ENCODE measurements around the gene NHS. TPM values are rescaled to one million over a fixed set of nuclear protein-coding genes. Genes with fewer than 3 reads are reported as not detected.

Gene NHS
- total and polyA plus RNA-seq, 5 donors from 2014 or later, result 0.03 to 1.3 (median 0.05) TPM; not detected in 2

DNA sequence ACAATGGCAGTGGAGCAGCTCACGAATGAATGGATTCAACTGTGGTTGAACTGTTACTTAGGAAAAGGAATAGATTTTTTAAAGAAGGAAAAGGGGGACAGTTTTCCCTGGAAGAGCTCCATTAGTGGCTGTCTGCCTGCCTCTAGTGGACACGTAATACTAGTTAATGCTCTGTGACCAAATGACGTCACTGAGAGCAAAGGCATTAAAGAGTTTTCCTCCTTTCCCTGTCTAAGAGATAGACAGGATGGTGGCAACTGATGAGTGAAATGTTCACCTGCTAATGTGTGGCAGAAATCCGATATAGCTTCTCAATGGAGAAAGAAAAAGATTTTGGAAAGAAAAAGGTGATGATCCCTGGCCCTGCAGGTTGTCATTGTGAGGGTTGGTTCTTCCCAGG lies 310.0 kb downstream of the NHS start:
- peaks cover 4% of the 10 kb centered on the region for H3K4me1 ChIP-seq (ENCODE audit: control insufficient read depth, insufficient read depth, low read length, poor library complexity, severe bottlenecking)
- H3K27ac Mint-ChIP-seq, result no peak overlapping the region
- no peaks in the 10 kb centered on the region for H3K36me3 ChIP-seq (ENCODE audit: control insufficient read depth, insufficient read depth, low read length)
- ATAC-seq (ENCODE audit: low read depth in 2 of 2) (no peak), DNase-seq (no peak)
- H3K36me3 Mint-ChIP-seq, result no peaks in the 10 kb centered on the region
- peaks cover 5% of the 10 kb centered on the region for H3K27me3 Mint-ChIP-seq
- no peaks in the 10 kb centered on the region for H3K4me1 Mint-ChIP-seq
- no peaks in the 10 kb centered on the region for H3K9me3 Mint-ChIP-seq
- H3K27ac ChIP-seq (ENCODE audit: insufficient read depth, low read length, poor library complexity, severe bottlenecking), result no peak overlapping the region
- no peaks in the 10 kb centered on the region for H3K9me3 ChIP-seq (ENCODE audit: control insufficient read depth in 2 of 2, low read length in 2 of 2)
- H3K4me3 Mint-ChIP-seq, result no peak overlapping the region
- H3K27me3 ChIP-seq (ENCODE audit: control insufficient read depth, insufficient read depth, low read length), result no peaks in the 10 kb centered on the region
- no peak overlapping the region for H3K4me3 ChIP-seq (ENCODE audit: low read depth, low read length)

DNA sequence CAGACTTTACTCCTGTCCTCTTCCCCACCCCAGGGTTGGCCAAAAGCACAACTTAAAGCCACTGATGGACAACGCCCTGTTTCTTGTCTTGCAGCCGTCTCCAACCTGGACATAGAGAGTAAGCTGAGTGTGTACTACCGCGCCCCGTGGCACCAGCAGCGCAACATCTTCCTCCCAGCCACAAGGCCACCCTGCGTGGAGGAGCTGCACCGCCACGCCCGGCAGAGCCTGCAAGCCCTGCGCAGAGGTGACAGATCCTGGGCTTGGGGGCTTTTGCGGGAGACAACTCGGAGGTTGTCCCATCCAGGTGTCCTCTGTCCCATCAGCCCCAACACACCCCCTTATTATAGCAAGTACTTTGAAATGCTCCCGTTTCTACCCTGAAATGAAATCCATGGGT lies 312.6 kb downstream of the NHS start:
- no peak overlapping the region for H3K4me3 ChIP-seq (ENCODE audit: low read depth, low read length)
- DNase-seq, result no peak
- H3K27ac ChIP-seq (ENCODE audit: insufficient read depth, low read length, poor library complexity, severe bottlenecking), result no peak overlapping the region
- Mint-ChIP-seq H3K4me1 (no peaks in the 10 kb centered on the region), H3K27ac (no peak overlapping the region), H3K27me3 (peaks cover 5% of the 10 kb centered on the region), H3K36me3 (no peaks in the 10 kb centered on the region), H3K9me3 (no peaks in the 10 kb centered on the region), H3K4me3 (no peak overlapping the region)
- H3K9me3 ChIP-seq (ENCODE audit: control insufficient read depth in 2 of 2, low read length in 2 of 2), result no peaks in the 10 kb centered on the region
- no peaks in the 10 kb centered on the region for H3K36me3 ChIP-seq (ENCODE audit: control insufficient read depth, insufficient read depth, low read length)
- H3K4me1 ChIP-seq (ENCODE audit: control insufficient read depth, insufficient read depth, low read length, poor library complexity, severe bottlenecking), result no peaks in the 10 kb centered on the region
- ATAC-seq (ENCODE audit: low read depth in 2 of 2), result no peak
- no peaks in the 10 kb centered on the region for H3K27me3 ChIP-seq (ENCODE audit: control insufficient read depth, insufficient read depth, low read length)

DNA sequence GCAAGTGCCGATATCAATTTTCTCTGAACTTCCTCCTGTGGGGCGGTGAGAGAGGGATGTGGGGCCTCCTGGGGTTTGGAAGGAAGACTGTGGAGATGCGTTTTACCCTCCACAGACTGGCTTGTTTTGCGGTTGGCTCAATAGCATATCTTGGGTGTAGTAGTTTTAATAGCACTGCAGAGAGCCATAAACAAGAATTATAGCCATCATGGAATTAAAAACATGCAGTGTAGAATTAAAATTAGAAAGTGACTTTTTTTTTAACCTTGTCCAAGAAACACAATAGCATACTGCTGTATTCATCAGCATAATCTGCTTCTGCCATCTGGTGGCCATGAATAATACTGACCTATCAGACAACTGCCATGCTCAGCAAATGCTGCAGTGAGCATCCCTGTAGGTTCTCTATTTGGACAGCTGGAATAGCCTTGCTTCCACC lies 315.0 kb downstream of the NHS start:
- no peaks in the 10 kb centered on the region for H3K36me3 ChIP-seq (ENCODE audit: control insufficient read depth, insufficient read depth, low read length)
- H3K4me1 Mint-ChIP-seq, result no peaks in the 10 kb centered on the region
- no peaks in the 10 kb centered on the region for H3K9me3 Mint-ChIP-seq
- H3K4me3 ChIP-seq (ENCODE audit: low read depth, low read length), result no peak overlapping the region
- no peaks in the 10 kb centered on the region for H3K27me3 ChIP-seq (ENCODE audit: control insufficient read depth, insufficient read depth, low read length)
- no peaks in the 10 kb centered on the region for H3K27me3 Mint-ChIP-seq
- no peak overlapping the region for H3K27ac Mint-ChIP-seq
- no peak overlapping the region for H3K4me3 Mint-ChIP-seq
- H3K27ac ChIP-seq (ENCODE audit: insufficient read depth, low read length, poor library complexity, severe bottlenecking), result no peak overlapping the region
- no peaks in the 10 kb centered on the region for H3K36me3 Mint-ChIP-seq
- DNase-seq, result peak in 2 of 3 donors; percentile 24 to 53
- ATAC-seq (ENCODE audit: low read depth in 2 of 2), result peak in 1 of 2 donors; percentile 50
- H3K9me3 ChIP-seq (ENCODE audit: control insufficient read depth in 2 of 2, low read length in 2 of 2), result no peaks in the 10 kb centered on the region
- H3K4me1 ChIP-seq (ENCODE audit: control insufficient read depth, insufficient read depth, low read length, poor library complexity, severe bottlenecking), result no peaks in the 10 kb centered on the region

DNA sequence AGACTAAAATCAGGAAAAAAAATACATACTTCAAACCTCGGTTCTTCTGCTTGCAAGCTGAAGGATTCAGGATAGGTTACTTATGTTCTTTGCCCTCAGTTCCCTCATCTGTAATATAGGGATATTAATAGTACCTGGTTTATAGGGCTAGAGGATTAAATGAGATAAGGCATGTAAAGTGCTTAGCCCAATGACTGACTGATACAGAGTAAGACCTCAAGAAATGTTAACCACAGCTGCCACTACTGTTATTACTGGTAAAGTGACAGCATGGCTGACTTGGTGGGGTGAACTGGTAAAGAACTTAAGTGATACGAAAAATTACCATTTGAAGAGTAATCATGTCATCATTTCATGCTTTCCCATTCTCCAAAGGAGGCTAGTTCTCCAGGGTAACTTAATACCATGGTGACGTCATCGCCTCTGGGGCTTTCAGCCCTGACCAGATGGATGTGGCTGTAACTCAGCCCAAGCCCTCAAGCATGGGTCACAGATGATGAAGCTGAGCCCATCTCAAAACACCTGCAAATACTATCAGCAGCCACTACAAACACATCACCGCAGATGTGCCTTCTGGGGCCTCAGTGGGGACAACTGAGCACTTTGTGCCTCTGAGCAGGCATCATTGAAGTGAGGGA lies 317.8 kb downstream of the NHS start:
- no peaks in the 10 kb centered on the region for H3K36me3 ChIP-seq (ENCODE audit: control insufficient read depth, insufficient read depth, low read length)
- no peaks in the 10 kb centered on the region for H3K9me3 ChIP-seq (ENCODE audit: control insufficient read depth in 2 of 2, low read length in 2 of 2)
- H3K4me1 ChIP-seq (ENCODE audit: control insufficient read depth, insufficient read depth, low read length, poor library complexity, severe bottlenecking), result no peaks in the 10 kb centered on the region
- no peaks in the 10 kb centered on the region for H3K27me3 ChIP-seq (ENCODE audit: control insufficient read depth, insufficient read depth, low read length)
- no peak overlapping the region for H3K27ac ChIP-seq (ENCODE audit: insufficient read depth, low read length, poor library complexity, severe bottlenecking)
- H3K36me3 Mint-ChIP-seq, result no peaks in the 10 kb centered on the region
- no peaks in the 10 kb centered on the region for H3K4me1 Mint-ChIP-seq
- H3K4me3 ChIP-seq (ENCODE audit: low read depth, low read length), result no peak overlapping the region
- DNase-seq (no peak), ATAC-seq (ENCODE audit: low read depth in 2 of 2) (no peak)
- no peak overlapping the region for H3K4me3 Mint-ChIP-seq
- no peak overlapping the region for H3K27ac Mint-ChIP-seq
- no peaks in the 10 kb centered on the region for H3K27me3 Mint-ChIP-seq
- no peaks in the 10 kb centered on the region for H3K9me3 Mint-ChIP-seq

DNA sequence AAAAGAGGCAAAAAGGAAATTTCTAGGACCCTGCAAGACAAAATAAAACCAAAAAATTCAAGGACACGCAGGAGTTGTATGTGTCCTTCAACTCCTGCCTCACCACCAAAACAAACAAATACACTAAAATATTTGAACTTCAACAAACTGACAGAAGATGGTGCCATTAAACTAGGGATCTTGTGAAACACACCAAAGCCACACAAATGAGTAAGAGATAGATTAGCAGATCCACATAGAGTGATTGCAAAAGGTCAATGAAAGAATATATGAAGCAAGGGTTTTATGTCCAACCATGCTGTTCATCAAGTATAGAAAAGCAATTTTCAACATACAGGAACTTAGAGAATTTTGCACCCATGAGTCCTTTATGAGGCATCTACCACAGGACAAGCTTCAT lies 322.2 kb downstream of the NHS start:
- Histone ChIP-seq H3K4me3 (ENCODE audit: low read depth, low read length) (no peak overlapping the region), H3K9me3 (ENCODE audit: control insufficient read depth in 2 of 2, low read length in 2 of 2) (no peaks in the 10 kb centered on the region), H3K4me1 (ENCODE audit: control insufficient read depth, insufficient read depth, low read length, poor library complexity, severe bottlenecking) (no peaks in the 10 kb centered on the region), H3K27ac (ENCODE audit: insufficient read depth, low read length, poor library complexity, severe bottlenecking) (no peak overlapping the region), H3K27me3 (ENCODE audit: control insufficient read depth, insufficient read depth, low read length) (no peaks in the 10 kb centered on the region), H3K36me3 (ENCODE audit: control insufficient read depth, insufficient read depth, low read length) (no peaks in the 10 kb centered on the region)
- no peaks in the 10 kb centered on the region for H3K36me3 Mint-ChIP-seq
- no peaks in the 10 kb centered on the region for H3K27me3 Mint-ChIP-seq
- no peaks in the 10 kb centered on the region for H3K4me1 Mint-ChIP-seq
- no peak for ATAC-seq (ENCODE audit: low read depth in 2 of 2)
- no peak overlapping the region for H3K27ac Mint-ChIP-seq
- H3K4me3 Mint-ChIP-seq, result no peak overlapping the region
- DNase-seq, result peak in 1 of 3 donors; percentile 6
- no peaks in the 10 kb centered on the region for H3K9me3 Mint-ChIP-seq

DNA sequence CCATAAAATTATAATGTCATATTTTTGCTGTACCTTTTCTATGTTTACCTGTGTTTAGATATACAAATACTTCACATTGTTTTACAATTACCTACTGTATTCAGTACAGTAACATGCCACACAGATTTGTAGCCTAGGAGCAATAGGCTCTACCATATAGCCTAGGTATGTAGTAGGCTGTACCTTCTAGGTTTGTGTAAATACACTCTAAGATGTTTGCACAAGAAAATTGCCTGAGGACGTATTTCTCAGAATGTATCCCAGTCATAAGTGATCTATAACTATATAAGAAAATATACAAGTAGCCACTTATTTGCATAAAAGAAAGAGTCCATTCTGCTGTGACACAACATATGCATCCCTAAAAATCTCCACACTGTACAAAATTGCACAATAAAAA lies 326.0 kb downstream of the NHS start:
- H3K27me3 Mint-ChIP-seq, result no peaks in the 10 kb centered on the region
- H3K9me3 ChIP-seq (ENCODE audit: control insufficient read depth in 2 of 2, low read length in 2 of 2), result no peaks in the 10 kb centered on the region
- H3K27ac Mint-ChIP-seq, result no peak overlapping the region
- no peaks in the 10 kb centered on the region for H3K4me1 ChIP-seq (ENCODE audit: control insufficient read depth, insufficient read depth, low read length, poor library complexity, severe bottlenecking)
- no peaks in the 10 kb centered on the region for H3K4me1 Mint-ChIP-seq
- no peak for DNase-seq
- no peak for ATAC-seq (ENCODE audit: low read depth in 2 of 2)
- no peaks in the 10 kb centered on the region for H3K27me3 ChIP-seq (ENCODE audit: control insufficient read depth, insufficient read depth, low read length)
- no peaks in the 10 kb centered on the region for H3K36me3 Mint-ChIP-seq
- no peak overlapping the region for H3K4me3 Mint-ChIP-seq
- no peaks in the 10 kb centered on the region for H3K36me3 ChIP-seq (ENCODE audit: control insufficient read depth, insufficient read depth, low read length)
- H3K4me3 ChIP-seq (ENCODE audit: low read depth, low read length), result no peak overlapping the region
- H3K9me3 Mint-ChIP-seq, result no peaks in the 10 kb centered on the region
- no peak overlapping the region for H3K27ac ChIP-seq (ENCODE audit: insufficient read depth, low read length, poor library complexity, severe bottlenecking)

DNA sequence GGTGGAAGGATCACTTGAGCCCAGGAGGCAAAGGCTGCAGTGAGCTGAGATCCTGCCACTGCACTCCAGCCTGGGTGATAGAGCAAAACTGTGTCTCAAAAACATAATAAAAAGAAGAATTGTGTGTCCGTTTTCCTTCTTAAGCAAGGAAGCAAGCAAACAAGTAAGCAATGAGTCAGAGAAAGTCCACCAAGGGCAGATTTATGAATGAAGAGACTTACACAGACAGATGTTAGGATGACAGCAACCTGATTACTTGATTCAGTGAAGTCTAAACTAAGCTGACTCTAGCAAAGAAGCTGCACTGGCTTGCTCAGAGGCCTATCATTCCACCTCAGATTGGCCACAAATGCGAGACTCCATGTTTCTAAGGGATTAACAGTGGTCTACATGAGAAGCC lies 328.2 kb downstream of the NHS start:
- H3K4me1 Mint-ChIP-seq, result no peaks in the 10 kb centered on the region

DNA sequence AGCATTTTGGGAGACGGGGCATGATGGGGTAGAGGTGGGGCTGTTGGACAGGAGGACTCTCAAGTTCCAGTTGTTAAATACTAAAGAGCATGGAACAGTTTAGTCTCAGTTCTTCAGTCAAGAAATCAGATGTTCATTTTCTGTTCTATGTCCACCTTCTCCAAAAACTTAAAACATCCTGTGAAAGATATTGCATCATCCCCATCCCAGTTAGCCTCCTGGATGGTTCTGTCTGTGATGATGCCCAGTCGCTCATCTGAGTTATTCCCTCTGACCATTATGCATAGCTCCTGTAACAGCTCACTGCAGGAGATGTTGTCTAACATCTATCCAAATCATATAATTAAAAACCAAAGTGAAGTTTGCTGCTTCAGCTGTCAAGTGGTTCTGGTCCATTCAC lies 330.2 kb downstream of the NHS start:
- H3K4me3 ChIP-seq (ENCODE audit: low read depth, low read length), result no peak overlapping the region
- ATAC-seq (ENCODE audit: low read depth in 2 of 2) (no peak), DNase-seq (no peak)
- no peak overlapping the region for H3K27ac ChIP-seq (ENCODE audit: insufficient read depth, low read length, poor library complexity, severe bottlenecking)
- Mint-ChIP-seq H3K4me3 (no peak overlapping the region), H3K9me3 (no peaks in the 10 kb centered on the region), H3K27ac (no peak overlapping the region), H3K36me3 (no peaks in the 10 kb centered on the region), H3K27me3 (no peaks in the 10 kb centered on the region), H3K4me1 (no peaks in the 10 kb centered on the region)
- H3K36me3 ChIP-seq (ENCODE audit: control insufficient read depth, insufficient read depth, low read length), result no peaks in the 10 kb centered on the region
- no peaks in the 10 kb centered on the region for H3K4me1 ChIP-seq (ENCODE audit: control insufficient read depth, insufficient read depth, low read length, poor library complexity, severe bottlenecking)
- H3K27me3 ChIP-seq (ENCODE audit: control insufficient read depth, insufficient read depth, low read length), result no peaks in the 10 kb centered on the region
- H3K9me3 ChIP-seq (ENCODE audit: control insufficient read depth in 2 of 2, low read length in 2 of 2), result no peaks in the 10 kb centered on the region

More for the DNA sequence above, 328.2 kb downstream of the NHS start:
- H3K27me3 ChIP-seq (ENCODE audit: control insufficient read depth, insufficient read depth, low read length), result no peaks in the 10 kb centered on the region
- no peak overlapping the region for H3K4me3 ChIP-seq (ENCODE audit: low read depth, low read length)
- Mint-ChIP-seq H3K9me3 (no peaks in the 10 kb centered on the region), H3K4me3 (no peak overlapping the region), H3K36me3 (no peaks in the 10 kb centered on the region), H3K27ac (no peak overlapping the region), H3K27me3 (no peaks in the 10 kb centered on the region)
- ATAC-seq (ENCODE audit: low read depth in 2 of 2) (no peak), DNase-seq (no peak)
- H3K27ac ChIP-seq (ENCODE audit: insufficient read depth, low read length, poor library complexity, severe bottlenecking), result no peak overlapping the region
- no peaks in the 10 kb centered on the region for H3K4me1 ChIP-seq (ENCODE audit: control insufficient read depth, insufficient read depth, low read length, poor library complexity, severe bottlenecking)
- H3K9me3 ChIP-seq (ENCODE audit: control insufficient read depth in 2 of 2, low read length in 2 of 2), result no peaks in the 10 kb centered on the region
- H3K36me3 ChIP-seq (ENCODE audit: control insufficient read depth, insufficient read depth, low read length), result no peaks in the 10 kb centered on the region
